Activated CD8-positive, alpha-beta memory T cell treated with anti-CD3 and anti-CD28 coated beads for 36 hours (primary cell): ENCODE data around the gene BID. TPM values are rescaled to one million over a fixed set of nuclear protein-coding genes. Genes with fewer than 3 reads are reported as not detected.

Source experiments
- CTCF ChIA-PET: fragments of 350-600 bp; sonication (Branson Sonifier 250); formaldehyde crosslinking; loops from one replicate; lab custom pipeline; 2021; ENCODE audit warnings: antibody characterized with exemption; lab: Charles Lee
- POLR2A ChIA-PET: fragments of 350-600 bp; sonication (Branson Sonifier 250); formaldehyde crosslinking; loops from one replicate; lab custom pipeline; 2021; ENCODE audit warnings: antibody characterized with exemption; lab: Charles Lee
- total RNA-seq, 2 experiments: library from RNA; stranded (reverse); gene quantifications; one replicate each; pipeline ENCODE4 v1.2.3, GENCODE V29; 2021

Gene BID
- total RNA-seq, 2 experiments from 2014 or later = 13.6 to 15.8 TPM

GRCh38 chr22:17806437-17806836 lies 32.2 kb upstream of the BID start:
- POLR2A ChIA-PET = interaction anchor here (0.6 kb wide), 1 partner anchor 141 kb away, joined by 3 read pairs; no protein-coding TSS in a partner anchor
- CTCF ChIA-PET = no interaction called here

GRCh38 chr22:17804331-17805080 lies 30.2 kb upstream of the BID start:
- CTCF ChIA-PET = no interaction called here

GRCh38 chr22:17803609-17804270 lies 29.5 kb upstream of the BID start:
- CTCF ChIA-PET = no interaction called here
- POLR2A ChIA-PET = no interaction called here

More at GRCh38 chr22:17804331-17805080, 30.2 kb upstream of the BID start:
- POLR2A ChIA-PET = no interaction called here

- ChIA-PET CTCF (no interaction called here), POLR2A (no interaction called here)
These were observed 28.6 kb upstream of the BID start for GRCh38 chr22:17802822-17803221.

GRCh38 chr22:17802411-17802810 lies 28.1 kb upstream of the BID start:
- ChIA-PET CTCF (no interaction called here), POLR2A (no interaction called here)

- POLR2A ChIA-PET = no interaction called here
- CTCF ChIA-PET = no interaction called here
These were observed 23.7 kb upstream of the BID start for GRCh38 chr22:17797721-17798559.

- ChIA-PET POLR2A (no interaction called here), CTCF (no interaction called here)
These were observed 22.4 kb upstream of the BID start for GRCh38 chr22:17796695-17797094.

GRCh38 chr22:17795661-17796548 lies 21.6 kb upstream of the BID start:
- ChIA-PET POLR2A (no interaction called here), CTCF (interaction anchor here (1.0 kb wide), 1 partner anchor 56 kb away, joined by 3 read pairs; no protein-coding TSS in a partner anchor)

GRCh38 chr22:17794726-17795542 lies 20.7 kb upstream of the BID start:
- POLR2A ChIA-PET = no interaction called here
- CTCF ChIA-PET = interaction anchor here (1.0 kb wide), 1 partner anchor 55 kb away, joined by 3 read pairs; no protein-coding TSS in a partner anchor

- CTCF ChIA-PET = no interaction called here
- POLR2A ChIA-PET = no interaction called here
These were observed 18.7 kb upstream of the BID start for GRCh38 chr22:17792854-17793434.

GRCh38 chr22:17792299-17792698 lies 18.0 kb upstream of the BID start:
- CTCF ChIA-PET = no interaction called here
- POLR2A ChIA-PET = no interaction called here

- ChIA-PET POLR2A (no interaction called here), CTCF (no interaction called here)
These were observed 16.9 kb upstream of the BID start for GRCh38 chr22:17791196-17791595.

- POLR2A ChIA-PET = no interaction called here
- CTCF ChIA-PET = interaction anchor here (1.5 kb wide), 1 partner anchor 47 kb away, joined by 5 read pairs; no protein-coding TSS in a partner anchor
These were observed 15.3 kb upstream of the BID start for GRCh38 chr22:17789379-17790200.

- POLR2A ChIA-PET = no interaction called here
These were observed 14.5 kb upstream of the BID start for GRCh38 chr22:17788528-17789378.

GRCh38 chr22:17787716-17788330 lies 13.6 kb upstream of the BID start:
- ChIA-PET POLR2A (no interaction called here), CTCF (interaction anchor here (4.5 kb wide), 1 partner anchor 45 kb away, joined by 53 read pairs; no protein-coding TSS in a partner anchor)

More at GRCh38 chr22:17788528-17789378, 14.5 kb upstream of the BID start:
- CTCF ChIA-PET = interaction anchor here (1.5 kb wide), 1 partner anchor 46 kb away, joined by 5 read pairs; no protein-coding TSS in a partner anchor
